ENCODE results near the gene DDX56. TPM values are rescaled to one million over a fixed set of nuclear protein-coding genes. Genes with fewer than 3 reads are reported as not detected.
A peak's percentile ranks its signal among the peaks of the same experiment; 100 is the strongest.

The DDX56 gene
- total RNA-seq, 1 experiment from 2014 or later = 154 TPM

DNA sequence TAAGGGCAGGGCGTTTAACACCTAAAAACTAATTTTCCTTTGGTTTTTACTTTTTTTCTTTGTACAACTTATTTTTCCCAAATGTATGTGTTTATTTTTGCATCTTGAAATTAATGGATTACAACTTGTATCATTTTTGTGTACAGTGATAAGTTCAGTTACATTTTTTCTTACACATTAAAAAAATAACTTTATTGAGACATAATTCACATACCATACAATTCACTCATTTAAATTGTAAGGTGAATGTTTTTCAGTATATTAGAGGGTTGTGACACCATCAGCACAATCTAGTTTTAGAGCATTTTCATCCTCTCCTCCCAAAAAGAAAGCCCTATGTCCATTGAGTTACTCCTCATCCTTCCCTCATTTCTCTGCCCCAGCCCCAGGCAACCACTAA, 44.3 kb upstream of the DDX56 start:
- TF ChIP-seq, protein P1, sequence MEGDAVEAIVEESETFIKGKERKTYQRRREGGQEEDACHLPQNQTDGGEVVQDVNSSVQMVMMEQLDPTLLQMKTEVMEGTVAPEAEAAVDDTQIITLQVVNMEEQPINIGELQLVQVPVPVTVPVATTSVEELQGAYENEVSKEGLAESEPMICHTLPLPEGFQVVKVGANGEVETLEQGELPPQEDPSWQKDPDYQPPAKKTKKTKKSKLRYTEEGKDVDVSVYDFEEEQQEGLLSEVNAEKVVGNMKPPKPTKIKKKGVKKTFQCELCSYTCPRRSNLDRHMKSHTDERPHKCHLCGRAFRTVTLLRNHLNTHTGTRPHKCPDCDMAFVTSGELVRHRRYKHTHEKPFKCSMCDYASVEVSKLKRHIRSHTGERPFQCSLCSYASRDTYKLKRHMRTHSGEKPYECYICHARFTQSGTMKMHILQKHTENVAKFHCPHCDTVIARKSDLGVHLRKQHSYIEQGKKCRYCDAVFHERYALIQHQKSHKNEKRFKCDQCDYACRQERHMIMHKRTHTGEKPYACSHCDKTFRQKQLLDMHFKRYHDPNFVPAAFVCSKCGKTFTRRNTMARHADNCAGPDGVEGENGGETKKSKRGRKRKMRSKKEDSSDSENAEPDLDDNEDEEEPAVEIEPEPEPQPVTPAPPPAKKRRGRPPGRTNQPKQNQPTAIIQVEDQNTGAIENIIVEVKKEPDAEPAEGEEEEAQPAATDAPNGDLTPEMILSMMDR (IDR thresholded peaks at IDR 0.05; ENCODE audit: insufficient read depth in 1 of 2, low read depth in 1 of 2, low read length in 1 of 2, severe bottlenecking in 1 of 2, unreplicated experiment in 1 of 2) = no peak
- no TSS peak for BruUV-seq (replicated peaks)
- no peaks in the 10 kb centered on the region for H3K9me3 ChIP-seq
- ChIA-PET POLR2A (interaction anchor here (1.7 kb wide), 1 partner anchor 12 kb away, joined by 14 read pairs; the partner anchor contains the start of gene OGDH), CTCF (no interaction called here)
- peaks cover 25% of the 10 kb centered on the region for H3K36me3 Mint-ChIP-seq (ENCODE audit: insufficient read depth, unreplicated experiment)
- H3K36me3 ChIP-seq (ENCODE audit: control insufficient read depth, insufficient read depth, low read length) = no peaks in the 10 kb centered on the region
- no peaks in the 10 kb centered on the region for H3K27me3 ChIP-seq (replicated peaks; ENCODE audit: control insufficient read depth, insufficient read depth, low read length)
- H3K27me3 Mint-ChIP-seq (ENCODE audit: insufficient read depth, unreplicated experiment) = no peaks in the 10 kb centered on the region
- H3K4me1 ChIP-seq = peaks cover 68% of the 10 kb centered on the region
- peak overlapping the region; percentile 92 for H3K27ac Mint-ChIP-seq (ENCODE audit: unreplicated experiment)
- DNase-seq = no peak
- no peaks in the 10 kb centered on the region for H3K9me3 Mint-ChIP-seq (ENCODE audit: unreplicated experiment)
- no peak overlapping the region for H3K4me3 ChIP-seq (ENCODE audit: low read depth, low read length)
- H3K4me3 Mint-ChIP-seq (ENCODE audit: unreplicated experiment) = peak overlapping the region; percentile 67
- H3K4me1 Mint-ChIP-seq (ENCODE audit: low read depth, unreplicated experiment) = peaks cover 49% of the 10 kb centered on the region
- intact Hi-C loops (cut with micrococcal nuclease; ENCODE audit: unreplicated experiment) = loop anchor here (1.0 kb wide), 2 partner anchors 11 to 16 kb away; no protein-coding TSS in a partner anchor

DNA sequence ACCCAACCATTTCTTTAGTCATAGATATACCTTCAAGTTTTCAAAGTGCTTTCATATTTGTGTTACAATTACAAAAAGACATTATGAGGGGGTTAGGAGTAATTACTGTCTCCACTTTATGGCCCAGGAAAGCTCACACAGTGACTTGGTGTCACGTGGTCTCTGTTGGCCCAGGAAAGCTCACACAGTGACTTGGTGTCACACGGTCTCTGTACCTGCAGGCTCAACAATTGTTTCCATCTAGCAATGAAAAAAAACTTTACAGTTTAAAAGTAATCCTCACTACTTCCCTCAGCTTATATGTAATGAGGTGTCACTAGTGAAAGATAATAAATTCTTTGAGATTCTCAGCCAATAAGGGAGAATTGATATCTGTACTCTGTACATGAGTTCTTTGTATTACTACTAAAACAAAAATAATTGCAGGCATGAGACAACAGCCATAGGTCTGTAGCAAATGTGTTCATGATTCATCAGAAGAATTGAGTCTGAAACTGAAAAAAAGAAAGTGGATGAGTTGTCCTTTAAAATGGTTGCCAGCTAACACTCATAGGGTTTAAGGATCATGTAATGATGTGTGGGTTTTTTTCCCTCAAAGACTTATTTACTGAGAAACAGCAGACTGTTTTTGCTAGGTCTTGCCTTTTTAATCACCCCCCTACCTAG, 43.6 kb upstream of the DDX56 start:
- Mint-ChIP-seq H3K4me3 (ENCODE audit: unreplicated experiment) (peak overlapping the region; percentile 67), H3K27ac (ENCODE audit: unreplicated experiment) (peak overlapping the region; percentile 92), H3K9me3 (ENCODE audit: unreplicated experiment) (no peaks in the 10 kb centered on the region), H3K27me3 (ENCODE audit: insufficient read depth, unreplicated experiment) (no peaks in the 10 kb centered on the region), H3K36me3 (ENCODE audit: insufficient read depth, unreplicated experiment) (peaks cover 25% of the 10 kb centered on the region), H3K4me1 (ENCODE audit: low read depth, unreplicated experiment) (peaks cover 46% of the 10 kb centered on the region)
- no peaks in the 10 kb centered on the region for H3K9me3 ChIP-seq
- no peaks in the 10 kb centered on the region for H3K36me3 ChIP-seq (ENCODE audit: control insufficient read depth, insufficient read depth, low read length)
- TF ChIP-seq, protein P1 (IDR thresholded peaks at IDR 0.05; ENCODE audit: insufficient read depth in 1 of 2, low read depth in 1 of 2, low read length in 1 of 2, severe bottlenecking in 1 of 2, unreplicated experiment in 1 of 2) = no peak
- peaks cover 65% of the 10 kb centered on the region for H3K4me1 ChIP-seq
- no peak overlapping the region for H3K4me3 ChIP-seq (ENCODE audit: low read depth, low read length)
- no peaks in the 10 kb centered on the region for H3K27me3 ChIP-seq (replicated peaks; ENCODE audit: control insufficient read depth, insufficient read depth, low read length)
- CTCF ChIA-PET = no interaction called here
- POLR2A ChIA-PET = interaction anchor here (1.0 kb wide), 1 partner anchor 11 kb away, joined by 4 read pairs; no protein-coding TSS in a partner anchor
- BruUV-seq (replicated peaks) = no TSS peak
- DNase-seq = no peak
- intact Hi-C loops (cut with micrococcal nuclease; ENCODE audit: unreplicated experiment) = no loop called here

DNA sequence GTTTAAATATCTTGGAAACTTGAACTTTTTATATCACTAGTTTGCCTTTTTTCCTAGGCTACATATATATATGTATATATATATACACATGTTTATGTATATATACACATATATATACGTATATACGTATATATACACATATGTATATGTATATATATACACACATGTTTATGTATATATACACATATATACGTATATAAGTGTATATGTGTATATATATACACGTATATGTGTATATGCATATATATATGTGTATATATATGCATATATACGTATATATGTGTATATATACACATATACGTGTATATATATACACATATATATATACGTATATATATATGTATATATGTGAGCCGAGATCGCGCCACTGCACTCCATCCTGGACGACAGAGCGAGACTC, 42.8 kb upstream of the DDX56 start:
- H3K27ac Mint-ChIP-seq (ENCODE audit: unreplicated experiment) = no peak overlapping the region
- peaks cover 61% of the 10 kb centered on the region for H3K4me1 ChIP-seq
- no peaks in the 10 kb centered on the region for H3K9me3 Mint-ChIP-seq (ENCODE audit: unreplicated experiment)
- ChIA-PET POLR2A (no interaction called here), CTCF (no interaction called here)
- TF ChIP-seq, protein P1 (IDR thresholded peaks at IDR 0.05; ENCODE audit: insufficient read depth in 1 of 2, low read depth in 1 of 2, low read length in 1 of 2, severe bottlenecking in 1 of 2, unreplicated experiment in 1 of 2) = no peak
- no peaks in the 10 kb centered on the region for H3K27me3 Mint-ChIP-seq (ENCODE audit: insufficient read depth, unreplicated experiment)
- BruUV-seq (replicated peaks) = no TSS peak
- peaks cover 25% of the 10 kb centered on the region for H3K36me3 Mint-ChIP-seq (ENCODE audit: insufficient read depth, unreplicated experiment)
- no peak overlapping the region for H3K4me3 ChIP-seq (ENCODE audit: low read depth, low read length)
- peaks cover 46% of the 10 kb centered on the region for H3K4me1 Mint-ChIP-seq (ENCODE audit: low read depth, unreplicated experiment)
- no peak for DNase-seq
- intact Hi-C loops (cut with micrococcal nuclease; ENCODE audit: unreplicated experiment) = no loop called here
- H3K27me3 ChIP-seq (replicated peaks; ENCODE audit: control insufficient read depth, insufficient read depth, low read length) = no peaks in the 10 kb centered on the region
- no peak overlapping the region for H3K4me3 Mint-ChIP-seq (ENCODE audit: unreplicated experiment)
- H3K36me3 ChIP-seq (ENCODE audit: control insufficient read depth, insufficient read depth, low read length) = no peaks in the 10 kb centered on the region
- no peaks in the 10 kb centered on the region for H3K9me3 ChIP-seq
